T-cell (primary cell): ENCODE measurements around the gene LAGE3. TPM values are rescaled to one million over a fixed set of nuclear protein-coding genes. Genes with fewer than 3 reads are reported as not detected.
A peak's percentile ranks its signal among the peaks of the same experiment; 100 is the strongest.

Experiments used
- ATAC-seq, 4 experiments: fragments of 200-7000 bp in 3 of 4; fragments of 150-1000 bp in 1 of 4; cut with Tn5 transposase; replicated peaks in 1 of 4; 1 replicate in 3 of 4; 2 replicates in 1 of 4; pipeline ENCODE4 v1.10.0; 2021; ENCODE audit warnings: moderate library complexity in 3 of 4, mild to moderate bottlenecking in 2 of 4, moderate number of reproducible peaks in 1 of 4
- CTCF ChIA-PET, 2 donors: fragments of 300-600 bp; sonication (Branson Sonifier 250); formaldehyde crosslinking; loops; one replicate each; lab custom pipeline; 2022; ENCODE audit warnings: antibody characterized with exemption in 2 of 2; lab: Charles Lee
- POLR2A ChIA-PET, 2 donors: fragments of 300-600 bp; sonication (Branson Sonifier 250); formaldehyde crosslinking; loops; one replicate each; lab custom pipeline; 2022; ENCODE audit warnings: antibody characterized with exemption in 2 of 2; lab: Charles Lee
- DNase-seq, 35 experiments: peaks; one replicate each; pipeline versions ENCODE4 v3.0.0 to v3.0.0-alpha.2; 2013 to 2023
- H3K27ac ChIP-seq: one replicate; pipeline ENCODE4 v1.5.1; 2013; ENCODE audit warnings: low read length
- H3K27me3 ChIP-seq, 2 experiments: replicated peaks in 1 of 2; 1 replicate in 1 of 2; 2 replicates in 1 of 2; pipeline versions ENCODE4 v1.6.1 to v1.7.0; 2013; ENCODE audit warnings: low read length in 1 of 2, mixed read lengths in 1 of 2; ENCODE audit not compliant: control insufficient read depth in 2 of 2, insufficient read depth in 2 of 2; ENCODE audit errors: extremely low read depth in 1 of 2
- H3K36me3 ChIP-seq, 2 donors: 1 replicate in 1 of 2; 2 replicates in 1 of 2; pipeline versions ENCODE4 v1.6.1 to v1.7.0; 2013; ENCODE audit warnings: low read length in 1 of 2; ENCODE audit not compliant: control insufficient read depth in 2 of 2, insufficient read depth in 1 of 2; ENCODE audit errors: extremely low read depth in 1 of 2
- H3K4me1 ChIP-seq, 2 experiments: 1 replicate in 1 of 2; 2 replicates in 1 of 2; pipeline versions ENCODE4 v1.6.1 to v1.7.0; 2013; ENCODE audit warnings: low read length in 2 of 2, mixed read lengths in 1 of 2; ENCODE audit not compliant: insufficient read depth in 2 of 2, control insufficient read depth in 1 of 2; ENCODE audit errors: extremely low read depth in 1 of 2
- H3K4me3 ChIP-seq, 2 donors: 1 replicate in 1 of 2; 2 replicates in 1 of 2; pipeline versions ENCODE4 v1.5.1 to v1.7.0; 2013; ENCODE audit warnings: mild to moderate bottlenecking in 2 of 2, low read length in 1 of 2, moderate library complexity in 1 of 2; ENCODE audit not compliant: control insufficient read depth in 1 of 2; ENCODE audit errors: extremely low read depth in 1 of 2
- H3K9me3 ChIP-seq: 2 replicates; pipeline ENCODE4 v1.7.0; 2013
- H3K27ac Mint-ChIP-seq, 2 donors: one replicate each; pipeline ENCODE4 v1.8.0; 2020 to 2021; ENCODE audit warnings: mild to moderate bottlenecking in 2 of 2, mixed read lengths in 2 of 2
- H3K27me3 Mint-ChIP-seq, 2 donors: one replicate each; pipeline ENCODE4 v1.8.0; 2021 to 2022; ENCODE audit warnings: mixed read lengths in 2 of 2
- H3K36me3 Mint-ChIP-seq: one replicate; pipeline ENCODE4 v1.8.0; 2021; ENCODE audit warnings: mixed read lengths
- H3K4me1 Mint-ChIP-seq, 3 donors: one replicate each; pipeline ENCODE4 v1.8.0; 2020 to 2022; ENCODE audit warnings: mixed read lengths in 3 of 3, mild to moderate bottlenecking in 1 of 3
- H3K4me3 Mint-ChIP-seq, 3 donors: one replicate each; pipeline ENCODE4 v1.8.0; 2020 to 2022; ENCODE audit warnings: mild to moderate bottlenecking in 3 of 3, mixed read lengths in 3 of 3, moderate library complexity in 3 of 3
- H3K9me3 Mint-ChIP-seq, 3 donors: one replicate each; pipeline ENCODE4 v1.8.0; 2020 to 2022; ENCODE audit warnings: mixed read lengths in 3 of 3
- whole genome bisulfite sequencing: methylation state at CpG from one replicate; pipeline ENCODE4 v1.1.5; 2013; ENCODE audit warnings: missing lambda C conversion rate; ENCODE audit not compliant: insufficient coverage; 5-methylcytosine and 5-hydroxymethylcytosine counted together
- total RNA-seq, 35 experiments: library from RNA in 6 of 35; stranded (reverse) in 6 of 35; fragments of 120-200 nt in 1 of 35; gene quantifications; one replicate each; pipeline versions ENCODE4 v1.2.1 to v1.2.4 and lab custom pipeline; 2013 to 2026

Gene LAGE3
- total RNA-seq, 5 donors from 2014 or later (not counting 1 experiment from before 2014, with no cell fraction given): 12.7 to 25.4 (median 23.5) TPM

- no CpG with 5 or more reads among the region's 12 CpGs for WGBS
- Mint-ChIP-seq H3K27me3 (no peaks in the 10 kb centered on the region), H3K4me3 (no peak overlapping the region), H3K4me1 (peaks cover 11 to 26% (median 17%) of the 10 kb centered on the region in 3 donors), H3K36me3 (peaks cover 3% of the 10 kb centered on the region), H3K9me3 (no peaks in the 10 kb centered on the region), H3K27ac (no peak overlapping the region)
- ChIA-PET POLR2A (no interaction called here), CTCF (no interaction called here)
- H3K9me3 ChIP-seq: no peaks in the 10 kb centered on the region
- no peak for DNase-seq
- no peak overlapping the region for H3K27ac ChIP-seq
- no peak overlapping the region for H3K4me3 ChIP-seq
- ATAC-seq: no peak
- no peaks in the 10 kb centered on the region for H3K27me3 ChIP-seq
- peaks cover 2 to 20% of the 10 kb centered on the region in 2 donors for H3K36me3 ChIP-seq
- peaks cover 0 to 33% of the 10 kb centered on the region in 2 experiments for H3K4me1 ChIP-seq
Measured at GRCh38 chrX:154446430-154446829, 32.7 kb downstream of the LAGE3 start.

- no peak for ATAC-seq
- POLR2A ChIA-PET: no interaction called here
- no peak for DNase-seq
- H3K27me3 ChIP-seq: no peaks in the 10 kb centered on the region
- no peaks in the 10 kb centered on the region for H3K9me3 ChIP-seq
- H3K4me3 Mint-ChIP-seq: peak overlapping the region in 1 of 3 donors; percentile 41
- peaks cover 2 to 22% of the 10 kb centered on the region in 2 donors for H3K36me3 ChIP-seq
- H3K27me3 Mint-ChIP-seq: no peaks in the 10 kb centered on the region
- no peaks in the 10 kb centered on the region for H3K9me3 Mint-ChIP-seq
- peaks cover 0 to 38% of the 10 kb centered on the region in 2 experiments for H3K4me1 ChIP-seq
- H3K4me3 ChIP-seq: no peak overlapping the region
- peaks cover 11 to 31% (median 21%) of the 10 kb centered on the region in 3 donors for H3K4me1 Mint-ChIP-seq
- H3K27ac Mint-ChIP-seq: no peak overlapping the region
- peaks cover 3% of the 10 kb centered on the region for H3K36me3 Mint-ChIP-seq
- 98% methylated on average over 8 of the region's 16 CpGs for WGBS
- CTCF ChIA-PET: no interaction called here
- no peak overlapping the region for H3K27ac ChIP-seq
Measured at GRCh38 chrX:154445776-154446175, 33.3 kb downstream of the LAGE3 start.

GRCh38 chrX:154444755-154445246, 34.3 kb downstream of the LAGE3 start:
- 48% methylated on average over 3 of the region's 13 CpGs for WGBS
- Histone ChIP-seq H3K4me3 (peak overlapping the region; percentile 55 to 66), H3K27me3 (no peaks in the 10 kb centered on the region), H3K9me3 (no peaks in the 10 kb centered on the region), H3K4me1 (peaks cover 0 to 43% of the 10 kb centered on the region in 2 experiments), H3K36me3 (peaks cover 0 to 24% of the 10 kb centered on the region in 2 donors), H3K27ac (no peak overlapping the region)
- ChIA-PET CTCF (no interaction called here), POLR2A (no interaction called here)
- peaks cover 11 to 38% (median 22%) of the 10 kb centered on the region in 3 donors for H3K4me1 Mint-ChIP-seq
- peak overlapping the region; percentile 31 to 56 (median 49) for H3K4me3 Mint-ChIP-seq
- DNase-seq: no peak
- ATAC-seq: no peak
- H3K27me3 Mint-ChIP-seq: no peaks in the 10 kb centered on the region
- peaks cover 3% of the 10 kb centered on the region for H3K36me3 Mint-ChIP-seq
- H3K27ac Mint-ChIP-seq: no peak overlapping the region
- no peaks in the 10 kb centered on the region for H3K9me3 Mint-ChIP-seq

DNA sequence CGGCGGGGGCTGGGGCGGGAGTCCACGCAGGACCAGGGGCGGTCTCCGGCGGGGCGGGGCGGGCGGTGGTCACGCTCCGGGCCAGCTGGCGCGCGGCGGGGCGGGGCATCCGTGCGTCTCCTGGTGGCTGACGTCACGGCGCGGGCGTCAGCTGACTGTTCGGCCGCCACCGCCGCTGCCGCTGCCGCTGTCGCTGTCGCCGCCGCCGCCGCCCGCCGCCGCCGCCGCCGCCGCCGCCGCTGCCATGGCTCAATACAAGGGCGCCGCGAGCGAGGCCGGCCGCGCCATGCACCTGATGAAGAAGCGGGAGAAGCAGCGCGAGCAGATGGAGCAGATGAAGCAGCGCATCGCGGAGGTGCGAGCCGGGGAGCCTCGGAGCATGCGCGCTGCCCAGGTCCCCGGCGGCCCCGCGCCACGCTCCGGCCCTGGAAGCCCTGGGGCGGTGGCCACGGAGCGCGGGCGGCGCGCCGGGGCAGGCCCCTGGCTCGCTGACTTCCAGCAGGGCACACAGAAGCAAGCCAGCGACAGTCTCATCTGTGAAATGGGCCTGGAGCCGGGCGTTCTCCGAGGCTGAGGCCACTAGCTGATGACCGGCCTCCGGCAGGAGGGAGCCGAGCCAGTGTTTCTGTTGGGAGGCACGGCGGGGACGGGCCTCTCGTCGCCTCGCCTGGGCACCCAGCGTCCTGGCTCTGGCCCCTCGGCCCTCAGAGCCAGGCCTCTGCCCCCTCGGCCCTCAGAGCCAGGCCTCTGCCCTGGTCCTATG, 34.9 kb downstream of the LAGE3 start, which contains the start of gene FAM50A:
Gene FAM50A (plus strand): TSS at position 150 of the 763 bp plus-strand sequence. CDS start 95 bp downstream, at position 245.
- peaks cover 0 to 46% of the 10 kb centered on the region in 2 experiments for H3K4me1 ChIP-seq
- POLR2A ChIA-PET: no interaction called here
- ATAC-seq: peak; percentile 84 to 88 (median 86)

GRCh38 chrX:154443479-154443910, 35.6 kb downstream of the LAGE3 start:
- H3K9me3 Mint-ChIP-seq: no peaks in the 10 kb centered on the region
- CTCF ChIA-PET: no interaction called here

More for the DNA sequence above, 34.9 kb downstream of the LAGE3 start, which contains the start of gene FAM50A:
- peaks cover 3% of the 10 kb centered on the region for H3K36me3 Mint-ChIP-seq
- Histone ChIP-seq H3K9me3 (no peaks in the 10 kb centered on the region), H3K4me3 (peak within 1 kb of the TSS; percentile 55 to 66), H3K27ac (peak within 1 kb of the TSS; percentile 70), H3K36me3 (peaks cover 0 to 20% of the 10 kb centered on the region in 2 donors), H3K27me3 (no peaks in the 10 kb centered on the region)
- 6% methylated on average over 53 of the region's 94 CpGs for WGBS
- peak within 1 kb of the TSS; percentile 41 to 77 for H3K27ac Mint-ChIP-seq
- H3K4me1 Mint-ChIP-seq: peaks cover 11 to 38% (median 22%) of the 10 kb centered on the region in 3 donors
- peak within 1 kb of the TSS; percentile 60 to 72 (median 68) for H3K4me3 Mint-ChIP-seq
- DNase-seq: peak in 34 of 35 experiments; percentile 20 to 83 (median 52)
- CTCF ChIA-PET: no interaction called here
- H3K9me3 Mint-ChIP-seq: no peaks in the 10 kb centered on the region
- no peaks in the 10 kb centered on the region for H3K27me3 Mint-ChIP-seq

DNA sequence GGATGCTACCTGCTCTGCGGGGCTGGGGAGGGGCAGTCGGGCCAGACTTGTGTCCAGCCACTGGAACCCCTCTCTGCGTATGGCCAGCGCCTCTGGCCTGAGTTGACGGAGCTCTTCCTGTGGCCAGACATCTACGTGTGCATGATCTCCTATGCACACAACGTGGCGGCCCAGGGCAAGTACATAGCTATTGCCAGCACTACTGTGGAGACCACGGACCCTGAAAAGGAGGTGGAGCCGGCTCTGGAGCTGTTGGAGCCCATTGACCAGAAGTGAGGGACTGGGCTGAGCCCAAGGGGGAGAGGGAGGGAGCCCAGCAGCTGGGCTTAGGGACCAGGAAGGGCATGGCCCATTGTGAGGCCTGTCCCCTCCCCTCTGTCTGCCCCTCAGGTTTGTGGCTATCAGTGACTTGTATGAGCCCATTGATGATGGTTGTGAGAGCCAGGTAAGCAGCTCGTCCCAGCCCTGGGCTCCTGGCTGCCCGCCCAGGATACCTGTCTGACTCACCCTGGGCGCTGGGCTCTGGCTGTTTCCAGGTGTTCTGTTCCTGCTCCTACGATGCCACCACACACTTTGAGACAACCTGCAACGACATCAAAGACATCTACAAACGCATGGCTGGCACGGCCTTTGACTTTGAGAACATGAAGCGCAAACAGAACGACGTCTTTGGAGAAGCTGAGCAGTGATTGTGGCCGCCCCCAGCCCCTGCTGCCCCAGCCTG, 36.9 kb downstream of the LAGE3 start:
- peaks cover 0 to 62% of the 10 kb centered on the region in 2 experiments for H3K4me1 ChIP-seq
- CTCF ChIA-PET: no interaction called here
- ATAC-seq: no peak
- Mint-ChIP-seq H3K36me3 (no peaks in the 10 kb centered on the region), H3K4me1 (peaks cover 23 to 47% (median 29%) of the 10 kb centered on the region in 3 donors), H3K27ac (peak overlapping the region; percentile 72 to 79), H3K4me3 (peak overlapping the region in 1 of 3 donors; percentile 47), H3K9me3 (no peaks in the 10 kb centered on the region), H3K27me3 (no peaks in the 10 kb centered on the region)
- H3K36me3 ChIP-seq: peaks cover 0 to 23% of the 10 kb centered on the region in 2 donors
- POLR2A ChIA-PET: no interaction called here
- H3K27ac ChIP-seq: no peak overlapping the region
- WGBS: 71% methylated on average over 4 of the region's 21 CpGs
- no peak overlapping the region for H3K4me3 ChIP-seq
- no peak for DNase-seq
- H3K9me3 ChIP-seq: no peaks in the 10 kb centered on the region
- no peaks in the 10 kb centered on the region for H3K27me3 ChIP-seq

More at GRCh38 chrX:154443479-154443910, 35.6 kb downstream of the LAGE3 start:
- H3K4me3 ChIP-seq: peak overlapping the region in 1 of 2 donors; percentile 33
- WGBS: 13% methylated on average over 5 of the region's 10 CpGs
- Mint-ChIP-seq H3K36me3 (peaks cover 2% of the 10 kb centered on the region), H3K27ac (peak overlapping the region; percentile 41 to 77), H3K4me3 (peak overlapping the region; percentile 60 to 72 (median 68)), H3K4me1 (peaks cover 15 to 42% (median 26%) of the 10 kb centered on the region in 3 donors), H3K27me3 (no peaks in the 10 kb centered on the region)
- H3K27me3 ChIP-seq: no peaks in the 10 kb centered on the region
- peaks cover 0 to 22% of the 10 kb centered on the region in 2 donors for H3K36me3 ChIP-seq
- peak overlapping the region; percentile 70 for H3K27ac ChIP-seq
- DNase-seq: peak in 1 of 35 experiments; percentile 16
- peaks cover 0 to 52% of the 10 kb centered on the region in 2 experiments for H3K4me1 ChIP-seq
- no peaks in the 10 kb centered on the region for H3K9me3 ChIP-seq
- POLR2A ChIA-PET: interaction anchor here in 1 of 2 donors (0.7 kb wide), 1 partner anchor 21 kb away, joined by 12 read pairs; no protein-coding TSS in a partner anchor
- peak in 3 of 4 experiments; percentile 5 to 28 (median 11) for ATAC-seq
